HG03565 (cell line): ENCODE measurements around the gene SLC39A11.
"Not testable (repeated sequence)": the region's sequence is repeated elsewhere in the genome, so short reads cannot be mapped to it uniquely, and the experiment has no call there.

Source experiments
- ATAC-seq: cut with Tn5 transposase; IDR thresholded peaks from one replicate; pipeline ENCODE4 v1.9.1; 2021; ENCODE audit warnings: mild to moderate bottlenecking, moderate library complexity; ENCODE audit not compliant: unreplicated experiment

The SLC39A11 gene

GRCh38 chr17:73013816-73014663 is 78.4 kb downstream of the SLC39A11 start:
- ATAC-seq: no peak

GRCh38 chr17:73013301-73013700 is 79.2 kb downstream of the SLC39A11 start:
- ATAC-seq: peak; percentile 51

- ATAC-seq: no peak
These were observed 81.4 kb downstream of the SLC39A11 start for GRCh38 chr17:73011016-73011486.

GRCh38 chr17:73010414-73010813 is 82.1 kb downstream of the SLC39A11 start:
- no peak for ATAC-seq

GRCh38 chr17:73007407-73007806 is 85.1 kb downstream of the SLC39A11 start:
- no peak for ATAC-seq

- no peak for ATAC-seq
These were observed 87.1 kb downstream of the SLC39A11 start for GRCh38 chr17:73005360-73005759.

GRCh38 chr17:73003487-73003886 is 89.0 kb downstream of the SLC39A11 start:
- ATAC-seq: no peak

- ATAC-seq: no peak
These were observed 91.7 kb downstream of the SLC39A11 start for GRCh38 chr17:73000832-73001231.

GRCh38 chr17:72999474-72999873 is 93.0 kb downstream of the SLC39A11 start:
- ATAC-seq: not testable (repeated sequence)

GRCh38 chr17:72998343-72998742 is 94.1 kb downstream of the SLC39A11 start:
- ATAC-seq: no peak

- ATAC-seq: no peak
These were observed 94.9 kb downstream of the SLC39A11 start for GRCh38 chr17:72997559-72997958.

- ATAC-seq: no peak
These were observed 95.7 kb downstream of the SLC39A11 start for GRCh38 chr17:72996791-72997190.

- ATAC-seq: no peak
These were observed 97.4 kb downstream of the SLC39A11 start for GRCh38 chr17:72995008-72995656.

GRCh38 chr17:72992783-72993467 is 99.6 kb downstream of the SLC39A11 start:
- ATAC-seq: not testable (repeated sequence)

- no peak for ATAC-seq
These were observed 100.8 kb downstream of the SLC39A11 start for GRCh38 chr17:72991651-72992050.

GRCh38 chr17:72989074-72989610 is 103.3 kb downstream of the SLC39A11 start:
- no peak for ATAC-seq

- no peak for ATAC-seq
These were observed 104.0 kb downstream of the SLC39A11 start for GRCh38 chr17:72988451-72988850.

GRCh38 chr17:72987166-72987565 is 105.3 kb downstream of the SLC39A11 start:
- ATAC-seq: no peak

- ATAC-seq: peak; percentile 78
These were observed 106.4 kb downstream of the SLC39A11 start for GRCh38 chr17:72985882-72986720.

GRCh38 chr17:72984926-72985325 is 107.6 kb downstream of the SLC39A11 start:
- no peak for ATAC-seq
